ENCODE results near the gene CEP290. TPM values are rescaled to one million over a fixed set of nuclear protein-coding genes. Genes with fewer than 3 reads are reported as not detected.

CEP290 gene
- total and polyA plus RNA-seq, 2 of the 13 experiments (the other 11 are each of a cell fraction or from before 2014, with no cell fraction given) = 2.4 to 10.8 TPM

- DNase-seq (ENCODE audit: low spot score) (no peak), ATAC-seq (no peak), FAIRE-seq (no peak)
- no peak overlapping the region for H3K4me2 ChIP-seq (ENCODE audit: low read depth, low read length)
- H2AFZ ChIP-seq (ENCODE audit: low read length) = no peak overlapping the region
- in situ Hi-C loops (cut with HindIII; ENCODE audit: extremely low pct_ligation_motif_present, low pct_unique_long_range_greater_than_20kb) (no loop called here), intact Hi-C loops (cut with micrococcal nuclease; ENCODE audit: unreplicated experiment) (no loop called here)
- no peak overlapping the region for H3K27ac ChIP-seq (ENCODE audit: extremely low read length, insufficient read depth, low read length)
- no peak overlapping the region for H3K4me3 ChIP-seq (replicated peaks in 1 of 3; ENCODE audit: insufficient read depth in 1 of 3, low read depth in 2 of 3, low read length in 3 of 3)
- H4K20me1 ChIP-seq (ENCODE audit: insufficient read depth, low read length) = no peaks in the 10 kb centered on the region
- TF ChIP-seq, protein P1, sequence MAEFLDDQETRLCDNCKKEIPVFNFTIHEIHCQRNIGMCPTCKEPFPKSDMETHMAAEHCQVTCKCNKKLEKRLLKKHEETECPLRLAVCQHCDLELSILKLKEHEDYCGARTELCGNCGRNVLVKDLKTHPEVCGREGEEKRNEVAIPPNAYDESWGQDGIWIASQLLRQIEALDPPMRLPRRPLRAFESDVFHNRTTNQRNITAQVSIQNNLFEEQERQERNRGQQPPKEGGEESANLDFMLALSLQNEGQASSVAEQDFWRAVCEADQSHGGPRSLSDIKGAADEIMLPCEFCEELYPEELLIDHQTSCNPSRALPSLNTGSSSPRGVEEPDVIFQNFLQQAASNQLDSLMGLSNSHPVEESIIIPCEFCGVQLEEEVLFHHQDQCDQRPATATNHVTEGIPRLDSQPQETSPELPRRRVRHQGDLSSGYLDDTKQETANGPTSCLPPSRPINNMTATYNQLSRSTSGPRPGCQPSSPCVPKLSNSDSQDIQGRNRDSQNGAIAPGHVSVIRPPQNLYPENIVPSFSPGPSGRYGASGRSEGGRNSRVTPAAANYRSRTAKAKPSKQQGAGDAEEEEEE (CRISPR knock-in tag; IDR thresholded peaks at IDR 0.05; ENCODE audit: borderline replicate concordance) = no peak
- TF ChIP-seq MAFK (conservative IDR thresholded peaks at IDR 0.05 in 1 of 2, IDR thresholded peaks at IDR 0.05 in 1 of 2; ENCODE audit: low read length in 2 of 2) (peak; percentile 68 to 87), GATAD1 (CRISPR knock-in tag; IDR thresholded peaks at IDR 0.05) (no peak), MAFF (IDR thresholded peaks at IDR 0.05; ENCODE audit: low read depth, low read length) (peak; percentile 72; the same call in 1 of the 2 replicates)
- ChIA-PET CTCF (ENCODE audit: low intra/inter-chr PET ratio, low total read pairs) (no interaction called here), POLR2A (no interaction called here)
- H3K4me1 ChIP-seq (ENCODE audit: insufficient read depth, low read length) = no peaks in the 10 kb centered on the region; the same call in 1 of the 2 replicates
- no peaks in the 10 kb centered on the region for H3K27me3 ChIP-seq (ENCODE audit: control insufficient read depth in 1 of 2, insufficient read depth in 2 of 2, low read length in 2 of 2)
- no peaks in the 10 kb centered on the region for H3K79me2 ChIP-seq (ENCODE audit: insufficient read depth, low read length)
- no peaks in the 10 kb centered on the region for H3K9me3 ChIP-seq (ENCODE audit: low read length)
- H3K36me3 ChIP-seq (replicated peaks in 1 of 2; ENCODE audit: control insufficient read depth in 1 of 2, insufficient read depth in 2 of 2, low read length in 2 of 2) = peaks cover 0 to 23% of the 10 kb centered on the region in 2 experiments; a peak in 2 of 5 replicates
- BruUV-seq (replicated peaks) = no TSS peak
- no peak overlapping the region for H3K9ac ChIP-seq (ENCODE audit: insufficient read depth, low read depth, low read length)
Observed at GRCh38 chr12:88081247-88081646, 60.6 kb downstream of the CEP290 start.

DNA sequence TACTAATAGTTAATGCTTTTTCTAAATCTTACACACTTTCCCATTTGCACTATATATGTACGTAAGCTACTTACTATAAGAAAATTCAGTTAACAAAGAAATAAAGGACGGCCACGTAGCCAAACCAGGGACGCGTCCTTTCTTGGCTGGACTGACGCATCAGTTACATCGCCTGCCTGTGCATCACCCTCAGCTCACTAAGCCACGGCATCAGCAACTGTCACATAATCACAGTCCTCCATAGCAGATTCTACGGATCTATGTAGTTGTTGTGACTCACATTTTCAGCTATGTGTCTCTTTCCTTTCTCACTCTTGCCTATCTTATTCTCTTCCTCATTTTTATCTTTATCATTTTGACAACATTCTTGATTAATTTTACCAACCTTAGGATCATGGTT lies 74.6 kb downstream of the CEP290 start:
- 97% methylated on average over 9 of the region's 9 CpGs for WGBS (ENCODE audit: low lambda C conversion rate)
- DNase-seq (ENCODE audit: low spot score) = no peak
- Histone ChIP-seq H3K4me2 (ENCODE audit: low read depth, low read length) (no peak overlapping the region), H3K9ac (ENCODE audit: insufficient read depth, low read depth, low read length) (no peak overlapping the region), H3K27ac (ENCODE audit: extremely low read length, insufficient read depth, low read length) (no peak overlapping the region), H3K9me3 (ENCODE audit: low read length) (no peaks in the 10 kb centered on the region), H2AFZ (ENCODE audit: low read length) (no peak overlapping the region), H4K20me1 (ENCODE audit: insufficient read depth, low read length) (no peaks in the 10 kb centered on the region), H3K36me3 (replicated peaks in 1 of 2; ENCODE audit: control insufficient read depth in 1 of 2, insufficient read depth in 2 of 2, low read length in 2 of 2) (peaks cover 0 to 8% of the 10 kb centered on the region in 2 experiments; a peak in 1 of 5 replicates), H3K4me1 (ENCODE audit: insufficient read depth, low read length) (no peaks in the 10 kb centered on the region), H3K27me3 (ENCODE audit: control insufficient read depth in 1 of 2, insufficient read depth in 2 of 2, low read length in 2 of 2) (no peaks in the 10 kb centered on the region), H3K4me3 (replicated peaks in 1 of 3; ENCODE audit: insufficient read depth in 1 of 3, low read depth in 2 of 3, low read length in 3 of 3) (no peak overlapping the region), H3K79me2 (ENCODE audit: insufficient read depth, low read length) (no peaks in the 10 kb centered on the region)
- CTCF ChIA-PET (ENCODE audit: low intra/inter-chr PET ratio, low total read pairs) = no interaction called here
- in situ Hi-C loops (cut with HindIII; ENCODE audit: extremely low pct_ligation_motif_present, low pct_unique_long_range_greater_than_20kb) = no loop called here
- intact Hi-C loops (cut with micrococcal nuclease; ENCODE audit: unreplicated experiment) = no loop called here
- no peak for ATAC-seq
- FAIRE-seq = no peak
- POLR2A ChIA-PET = no interaction called here
- TF ChIP-seq TEAD3 (CRISPR knock-in tag; optimal IDR thresholded peaks at IDR 0.05; ENCODE audit: borderline replicate concordance) (no peak), CCDC6 (CRISPR knock-in tag; IDR thresholded peaks at IDR 0.05) (no peak)
- no TSS peak for BruUV-seq (replicated peaks)
